HuH-7 (cell line): ENCODE results near the gene TBC1D22A.
"Not testable (repeated sequence)": the region's sequence is repeated elsewhere in the genome, so short reads cannot be mapped to it uniquely, and the experiment has no call there.

ENCODE experiments used
- DNase-seq: peaks from one replicate; pipeline ENCODE4 v3.0.0; 2011; ENCODE audit warnings: low spot score

TBC1D22A gene

DNA sequence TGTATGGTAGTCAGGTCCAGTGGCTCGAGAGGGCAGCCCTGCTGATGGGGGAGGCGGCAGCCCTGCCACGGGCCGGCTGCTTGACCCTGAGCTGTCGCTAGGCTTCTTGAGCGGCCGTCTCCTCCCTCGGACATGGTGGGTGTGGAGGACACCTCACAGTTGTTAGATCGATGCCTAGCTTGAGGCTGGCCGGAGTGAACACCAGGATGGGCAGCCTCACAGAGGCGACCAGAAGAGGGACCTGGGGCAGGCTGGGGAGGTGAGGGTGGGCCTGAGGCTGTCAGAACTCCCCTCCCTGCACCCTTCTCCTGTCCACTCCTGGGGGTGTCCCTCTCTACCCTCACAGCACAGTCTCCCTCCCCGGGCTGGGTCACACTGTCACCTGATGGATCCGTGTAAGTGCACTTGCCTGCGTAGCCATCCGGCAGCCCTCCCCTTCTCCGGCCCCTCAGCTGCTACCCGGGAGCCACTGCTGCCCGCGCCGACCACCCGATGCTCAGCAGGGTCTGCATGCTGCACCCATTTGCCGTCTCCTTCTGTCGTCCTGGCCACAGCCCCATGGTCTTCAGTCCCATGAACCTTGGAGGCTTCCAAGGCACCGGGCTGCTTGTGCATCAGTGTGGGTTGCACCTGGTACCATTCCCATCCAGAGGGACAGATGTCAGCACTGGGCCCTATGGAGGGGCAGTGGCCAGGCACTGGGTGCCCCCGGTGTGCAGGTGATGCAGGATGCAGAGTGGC is 394.1 kb downstream of the TBC1D22A start:
- DNase-seq: no peak

DNA sequence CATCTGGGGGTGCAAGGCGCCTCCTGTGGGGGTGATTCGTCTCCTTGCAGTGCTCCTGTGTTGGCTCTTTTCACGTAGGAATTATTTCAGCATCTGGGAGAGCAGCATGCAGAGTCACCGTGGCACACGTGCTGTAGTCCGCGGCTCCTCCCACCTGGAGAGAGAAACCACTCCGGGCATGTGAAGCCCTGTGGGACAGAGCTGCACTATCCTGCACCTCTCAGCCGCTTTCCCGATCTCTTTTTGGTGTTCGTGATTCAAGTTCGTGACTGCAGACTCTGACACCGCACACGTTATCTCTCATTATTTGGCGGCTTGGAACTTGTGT is 394.6 kb downstream of the TBC1D22A start:
- DNase-seq: no peak

DNA sequence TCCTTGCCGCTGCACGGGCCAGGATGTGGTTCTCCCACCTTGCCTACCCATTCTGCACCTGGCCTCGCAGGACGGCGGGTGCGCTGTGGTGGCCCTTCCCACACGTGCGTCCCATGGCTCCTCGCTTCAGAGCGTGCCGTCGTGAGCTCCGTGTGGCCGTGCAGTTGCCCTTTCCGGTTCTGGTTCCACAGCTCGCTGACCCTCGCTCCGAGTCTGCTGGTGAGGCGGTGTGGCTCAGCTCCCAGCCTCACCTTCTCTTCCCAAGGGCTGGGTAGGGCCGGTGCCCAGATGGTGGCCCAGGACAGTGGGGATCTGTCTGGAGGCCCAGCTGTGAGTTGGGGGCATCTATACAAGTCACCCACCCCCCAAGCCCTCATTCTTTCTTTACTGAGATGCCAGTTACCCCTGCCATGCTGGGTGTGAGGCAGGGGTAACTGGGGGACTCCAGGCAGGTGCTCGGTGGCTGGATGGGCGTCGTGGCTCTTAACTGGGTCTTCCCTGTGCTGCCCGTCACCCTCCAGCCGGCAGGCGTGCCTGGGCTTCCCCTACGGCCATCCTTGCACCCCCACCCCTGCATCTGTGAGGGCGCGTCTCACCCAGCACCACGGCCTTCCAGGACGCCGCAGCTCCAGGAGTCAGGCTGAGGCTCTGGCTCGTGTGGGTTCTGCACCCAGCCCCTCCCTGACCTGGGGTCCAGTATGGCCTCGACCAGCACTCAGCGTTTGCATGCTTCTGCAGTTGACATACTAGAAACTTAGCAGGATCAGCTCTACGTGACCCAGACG is 395.2 kb downstream of the TBC1D22A start:
- no peak for DNase-seq

DNA sequence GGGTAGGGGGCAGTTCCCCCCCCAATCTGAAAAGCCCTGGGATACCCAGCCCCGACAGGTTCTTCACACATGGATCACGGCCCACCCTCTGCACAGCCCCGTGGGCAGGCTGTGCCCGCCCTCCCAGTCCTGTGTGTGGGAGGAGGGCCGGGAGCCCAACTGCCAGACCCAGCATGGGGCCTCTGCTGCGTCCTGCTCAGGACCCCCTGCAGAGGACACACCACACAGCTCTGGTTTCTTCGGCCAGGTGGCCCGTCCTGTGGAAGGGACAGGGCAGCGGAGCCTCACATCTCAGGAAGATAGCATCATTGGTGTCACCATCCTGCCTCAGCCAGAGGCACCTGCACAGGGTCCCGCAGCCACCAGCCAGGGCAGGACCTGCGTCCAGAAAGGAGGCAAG is 396.0 kb downstream of the TBC1D22A start:
- DNase-seq: no peak

DNA sequence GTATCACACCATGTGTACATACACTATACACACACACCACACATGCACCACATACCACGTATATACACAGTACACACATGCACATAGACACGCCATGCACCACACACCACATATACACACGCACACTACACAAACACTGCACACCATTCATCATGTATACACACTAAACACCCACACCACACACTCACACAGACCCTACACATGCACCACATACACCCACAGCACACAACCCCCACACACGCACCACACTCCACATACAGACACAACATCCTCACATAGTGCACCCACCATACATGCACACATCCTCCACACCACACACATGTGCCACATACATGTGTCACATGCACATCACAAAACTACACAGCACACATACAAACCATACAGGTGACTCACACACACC is 397.1 kb downstream of the TBC1D22A start:
- no peak for DNase-seq

DNA sequence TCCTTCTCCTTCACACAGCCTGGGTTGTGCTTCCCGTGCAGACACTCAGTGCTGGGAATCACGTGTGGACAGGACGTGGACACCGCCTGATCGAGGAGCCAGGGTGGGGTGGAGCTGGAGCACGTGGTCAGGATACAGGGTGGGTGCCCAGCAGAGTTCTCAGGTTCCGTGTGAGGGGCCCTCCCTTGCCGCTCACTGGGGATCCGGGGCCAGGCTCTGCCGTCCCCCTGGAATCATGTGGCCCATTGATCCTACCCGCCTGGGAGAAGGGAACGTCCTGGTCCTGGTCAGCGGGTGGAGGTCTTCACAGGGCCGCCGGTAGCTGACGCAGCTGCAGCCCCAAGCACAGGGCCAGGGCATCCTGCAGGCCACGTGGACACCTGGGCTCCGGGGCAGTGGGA is 397.7 kb downstream of the TBC1D22A start:
- DNase-seq: no peak

DNA sequence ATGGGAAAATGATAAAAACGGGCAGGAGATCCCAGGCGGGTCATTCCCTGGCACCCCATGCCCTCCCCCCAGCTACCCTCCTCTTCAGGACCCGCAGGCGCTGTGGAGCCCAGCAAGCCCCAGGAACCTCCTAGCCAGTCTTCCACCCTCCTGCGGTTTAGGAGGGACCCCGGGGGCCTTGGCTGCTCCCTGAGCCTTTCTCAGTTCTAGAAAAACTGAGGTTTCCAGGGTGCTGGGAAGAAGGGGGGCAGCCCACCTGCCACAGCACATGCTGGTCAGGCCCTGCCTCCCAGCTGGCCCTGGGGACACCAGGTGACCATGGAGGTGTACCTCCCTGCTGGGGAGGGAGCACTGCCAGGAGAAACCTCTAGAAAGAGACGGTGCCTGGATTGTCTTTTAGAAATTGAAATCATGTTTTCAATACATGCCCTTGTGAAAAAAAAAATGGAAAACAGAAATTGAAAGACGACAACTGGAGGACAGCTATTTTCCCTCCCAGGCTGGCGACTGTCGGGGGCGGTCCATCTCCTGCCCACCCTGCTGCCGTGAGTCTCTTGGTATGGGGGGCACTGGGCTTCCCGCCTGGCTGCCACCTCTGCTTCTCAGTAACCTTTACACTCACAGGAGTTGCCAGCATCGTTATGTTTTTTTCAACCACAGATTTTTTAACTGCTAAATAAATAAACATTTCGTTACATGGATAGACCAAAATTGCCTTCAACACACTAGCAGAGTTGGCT is 398.5 kb downstream of the TBC1D22A start:
- DNase-seq: no peak

DNA sequence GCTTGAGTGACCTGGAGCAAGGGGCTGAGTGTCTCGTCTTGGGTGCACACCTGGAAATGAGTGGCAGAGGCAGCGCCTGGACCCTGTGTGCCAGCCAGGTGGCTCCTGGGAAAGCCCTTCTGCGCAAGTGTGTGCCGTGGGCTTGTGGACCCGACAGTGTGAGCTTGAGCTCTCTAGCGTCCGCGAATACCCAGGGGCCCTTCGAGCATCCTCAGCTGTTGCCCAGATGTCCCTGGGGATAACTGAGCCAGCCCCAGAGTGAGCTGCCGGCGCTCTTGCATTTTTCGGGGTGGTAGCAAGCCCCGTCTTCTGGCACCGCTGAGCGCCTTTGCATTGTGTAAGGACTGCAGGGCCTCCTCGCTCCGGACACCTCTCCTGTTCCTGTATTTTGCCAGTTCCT is 399.2 kb downstream of the TBC1D22A start:
- DNase-seq: no peak

DNA sequence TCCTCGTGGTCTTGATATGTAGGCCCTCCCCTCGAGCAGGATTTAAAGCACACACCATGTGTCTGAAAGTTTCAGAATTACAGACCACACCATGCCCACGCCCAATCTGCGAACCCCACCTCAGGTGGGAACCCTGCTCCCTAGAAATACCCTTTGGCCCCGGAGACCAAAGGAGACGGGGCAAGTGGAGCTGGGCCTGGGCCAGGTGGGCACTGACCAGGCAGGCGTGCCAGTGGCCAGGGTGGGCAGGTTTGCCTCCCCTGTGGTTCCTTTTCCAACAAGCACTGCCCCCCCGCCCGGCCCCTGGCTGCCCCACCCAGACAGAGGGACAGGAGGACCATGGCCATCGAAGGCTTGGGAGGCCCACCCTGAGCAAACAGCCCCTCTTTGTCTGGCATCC is 400.4 kb downstream of the TBC1D22A start:
- DNase-seq: no peak

DNA sequence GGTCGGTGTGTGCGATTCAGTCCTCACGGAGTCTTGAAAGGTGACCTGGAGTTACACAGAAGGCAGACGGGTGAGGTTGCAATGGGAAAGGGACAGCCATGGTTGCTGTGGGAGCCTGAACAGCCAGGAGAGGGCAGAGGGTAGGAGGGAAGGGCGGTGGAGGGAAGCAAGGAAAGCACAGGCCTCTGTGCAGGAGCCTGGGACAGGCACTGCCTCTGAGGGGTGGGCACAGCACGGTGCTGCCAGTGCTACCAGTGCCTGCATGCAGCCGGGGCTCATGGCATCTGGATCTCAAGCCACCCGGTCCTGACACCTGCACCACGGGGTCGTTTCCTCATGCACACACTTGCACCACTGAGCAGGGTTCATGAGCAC is 401.0 kb downstream of the TBC1D22A start:
- no peak for DNase-seq

DNA sequence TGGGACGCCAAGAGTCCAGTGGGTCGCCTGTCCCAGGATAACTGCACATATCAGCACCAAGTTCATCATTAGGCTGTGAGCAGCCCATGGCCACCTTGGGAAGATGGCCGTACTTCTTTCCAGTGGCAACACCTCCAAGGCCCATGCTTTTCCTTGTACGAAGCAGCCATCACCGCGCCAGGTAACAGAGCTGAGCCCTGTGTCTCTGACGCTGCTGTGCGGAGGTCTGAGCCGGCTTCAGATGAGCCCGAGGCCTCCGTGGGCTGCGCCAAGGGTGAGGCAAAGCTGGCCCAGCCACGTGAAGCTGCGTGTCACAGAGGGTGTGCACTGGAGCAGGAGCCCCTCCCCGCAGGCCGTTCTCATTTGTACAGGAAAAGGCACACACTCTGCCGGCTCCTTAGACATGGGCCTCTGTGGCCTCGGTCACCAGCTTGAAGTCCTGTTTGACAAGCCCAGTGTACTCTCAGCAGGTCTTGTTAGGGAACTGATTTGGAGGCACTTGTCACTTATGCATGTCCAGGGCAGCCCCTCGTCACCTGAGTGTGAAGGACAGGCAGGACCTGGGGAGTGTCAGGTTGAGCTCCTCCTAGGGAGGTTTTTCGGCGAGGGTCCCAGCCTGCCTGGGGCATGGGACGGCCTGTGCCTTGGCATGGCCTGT is 401.5 kb downstream of the TBC1D22A start:
- DNase-seq: no peak

DNA sequence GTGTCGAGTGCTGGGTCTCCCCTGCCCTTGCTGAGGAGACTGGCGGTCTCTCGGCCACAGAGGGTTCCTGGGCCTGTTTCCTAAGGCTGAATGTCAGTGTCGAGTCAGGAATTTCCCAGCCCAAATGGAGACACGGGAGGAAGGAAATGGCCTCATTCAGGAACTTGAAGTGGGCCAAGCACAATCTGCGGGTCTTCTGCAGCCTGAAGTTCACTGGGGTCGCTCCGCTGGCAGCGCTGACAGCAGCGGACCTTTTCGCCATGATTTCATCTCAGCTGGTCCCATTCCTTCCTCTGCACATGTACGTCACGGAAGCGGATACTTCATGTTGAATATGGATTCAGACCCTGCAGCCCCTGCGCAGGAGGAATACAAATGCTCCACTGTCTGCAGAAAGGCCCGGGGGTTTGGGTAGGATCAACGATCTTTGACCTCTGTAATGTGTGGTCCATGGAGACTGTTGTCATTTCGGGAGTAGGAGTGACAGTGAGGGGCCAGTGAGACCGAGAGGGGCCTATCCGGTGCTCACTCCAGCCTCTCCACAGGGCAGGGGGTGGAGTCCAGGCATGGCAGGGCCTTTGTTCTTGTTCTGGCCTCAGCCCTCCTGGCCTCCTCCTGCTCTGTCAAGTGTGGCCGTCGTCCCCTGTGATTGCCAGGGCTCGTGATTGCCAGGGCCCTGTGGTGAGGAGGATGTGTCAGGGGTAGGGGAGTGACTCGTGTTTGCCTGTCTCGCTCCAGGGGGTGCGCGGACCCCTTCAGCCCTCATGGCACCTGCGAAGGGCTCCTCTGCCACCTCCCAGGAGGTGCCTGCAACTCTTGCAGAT is 402.3 kb downstream of the TBC1D22A start:
- no peak for DNase-seq

DNA sequence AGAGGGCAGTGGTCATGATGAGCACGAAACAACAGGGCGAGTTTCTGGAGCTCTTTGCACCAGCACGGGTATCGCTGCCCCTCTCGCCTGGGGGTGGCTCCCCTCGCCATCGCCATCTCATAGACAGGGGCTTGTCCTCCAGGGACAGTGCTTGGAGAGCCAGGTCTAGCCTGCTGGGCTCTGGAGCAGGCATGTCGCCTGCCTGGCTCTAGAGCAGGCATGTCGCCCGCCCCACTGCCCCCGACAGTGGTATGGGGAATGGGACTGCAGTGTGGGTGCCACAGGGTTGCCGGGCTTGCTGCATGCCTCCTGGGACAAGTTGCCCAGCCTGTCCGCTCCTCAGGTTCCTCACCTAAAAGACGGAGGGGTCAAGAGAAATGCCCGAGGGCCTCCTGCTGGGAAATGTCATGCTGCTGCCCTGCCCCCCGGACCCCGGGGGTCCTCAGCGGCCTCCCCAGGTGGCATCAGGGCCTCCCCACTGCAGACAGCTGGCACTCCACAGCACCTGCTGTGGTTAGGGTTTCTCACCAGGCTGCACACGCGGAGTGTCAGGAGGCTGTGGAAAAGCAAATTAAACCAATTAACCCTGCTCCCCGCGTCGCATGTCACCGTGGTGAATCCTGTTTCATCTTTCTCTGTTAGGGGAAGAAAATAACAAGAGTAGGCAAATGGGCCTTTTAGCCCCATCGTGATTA is 403.0 kb downstream of the TBC1D22A start:
- DNase-seq: no peak

DNA sequence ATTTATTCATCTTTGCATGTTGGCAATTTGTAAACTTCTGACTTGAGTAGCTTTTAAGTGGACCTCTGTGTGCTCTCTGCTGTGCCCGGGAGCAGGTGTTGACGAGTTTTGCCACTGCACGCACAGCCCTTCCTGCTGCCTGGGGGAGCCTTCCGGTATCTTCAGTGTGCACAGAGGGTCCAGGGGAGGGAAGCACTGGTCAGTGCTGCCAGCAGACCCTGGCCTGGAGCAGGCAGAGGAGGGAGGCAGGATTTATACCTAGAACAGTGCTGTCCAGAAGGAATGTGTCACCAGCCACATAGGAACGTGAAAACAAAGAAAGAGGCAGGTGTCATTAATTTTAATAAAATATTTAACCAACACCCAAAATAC is 403.6 kb downstream of the TBC1D22A start:
- DNase-seq: no peak

DNA sequence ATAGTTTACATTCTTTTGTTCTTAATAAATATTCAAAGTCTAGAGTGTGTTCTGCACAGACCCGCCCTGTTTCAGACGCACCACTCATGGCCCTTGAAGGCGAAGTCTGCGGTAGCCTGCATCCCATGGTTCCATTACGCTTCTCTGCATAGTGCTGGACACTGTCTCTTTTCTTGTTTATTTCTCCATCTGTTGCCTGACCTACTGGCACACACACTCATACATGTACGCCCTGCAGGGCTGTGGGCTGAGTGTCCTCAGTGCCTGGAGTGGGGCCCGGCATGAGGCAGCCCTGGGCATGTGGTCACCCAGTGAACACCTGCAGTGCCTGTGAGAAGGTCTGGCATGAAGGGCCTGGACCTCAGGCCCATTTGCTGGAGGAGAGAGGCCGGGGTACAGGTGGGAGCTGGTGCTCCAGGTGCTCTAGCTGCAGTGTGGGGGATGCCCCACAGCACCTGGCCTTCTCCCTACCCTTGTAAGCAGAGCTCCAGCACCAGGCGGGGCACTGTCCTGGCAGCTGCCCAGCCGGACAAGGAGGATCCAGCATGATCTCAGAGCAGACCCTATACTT is 404.1 kb downstream of the TBC1D22A start:
- DNase-seq: no peak

DNA sequence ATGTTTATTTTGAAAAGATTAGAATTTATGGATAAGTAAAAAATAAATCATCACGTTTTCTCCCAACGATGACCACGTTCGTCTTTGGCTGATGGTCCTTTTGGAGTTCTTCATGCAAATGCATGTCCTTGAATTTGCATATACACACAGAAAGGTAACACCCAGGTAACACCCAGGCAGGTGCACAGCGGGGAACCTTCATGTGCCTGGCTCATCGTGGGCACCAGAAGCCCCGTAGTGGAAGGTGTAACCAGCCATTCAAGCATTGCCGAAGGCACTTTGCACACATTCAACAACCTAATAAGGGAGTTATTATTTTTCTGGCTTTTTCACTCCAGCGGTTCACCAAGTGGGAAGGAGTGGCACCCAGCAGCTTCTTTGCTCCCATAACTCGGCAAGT is 404.6 kb downstream of the TBC1D22A start:
- no peak for DNase-seq

DNA sequence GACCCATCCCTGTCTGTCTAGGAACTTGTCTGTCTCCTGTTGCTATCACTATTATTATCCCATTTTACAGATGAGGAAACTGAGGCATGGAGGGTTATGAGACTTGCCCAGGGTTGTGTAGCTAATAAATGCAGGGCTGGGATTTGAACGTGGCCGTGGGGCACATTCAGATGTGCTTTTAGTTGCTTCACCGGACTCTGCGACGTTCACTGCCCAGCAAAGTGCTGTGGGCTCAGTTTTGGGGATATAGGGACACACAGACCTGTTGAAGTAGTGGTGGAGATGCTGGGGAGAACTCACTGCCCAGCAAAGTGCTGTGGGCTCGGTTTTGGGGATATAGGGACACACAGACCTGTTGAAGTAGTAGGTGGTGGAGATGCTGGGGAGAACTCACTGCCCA is 405.5 kb downstream of the TBC1D22A start:
- DNase-seq: not testable (repeated sequence)

DNA sequence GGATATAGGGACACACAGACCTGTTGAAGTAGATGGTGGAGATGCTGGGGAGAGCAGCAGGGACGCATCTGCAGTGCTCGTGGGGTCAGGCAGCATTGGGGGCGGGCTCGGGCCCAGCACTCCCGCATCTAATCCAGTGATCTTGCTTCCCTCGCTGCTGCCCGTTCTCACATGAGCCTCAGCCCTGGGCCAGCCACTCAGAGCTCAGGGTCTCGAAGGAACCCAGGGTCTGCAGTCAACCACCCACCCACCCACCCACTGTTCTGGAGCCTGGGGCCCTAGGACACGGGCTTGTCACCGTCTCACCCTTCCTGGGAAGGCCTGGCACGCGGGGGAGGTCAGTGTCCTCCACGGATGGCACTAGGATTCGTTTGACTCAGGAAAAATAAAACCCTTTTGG is 406.0 kb downstream of the TBC1D22A start:
- DNase-seq: no peak

DNA sequence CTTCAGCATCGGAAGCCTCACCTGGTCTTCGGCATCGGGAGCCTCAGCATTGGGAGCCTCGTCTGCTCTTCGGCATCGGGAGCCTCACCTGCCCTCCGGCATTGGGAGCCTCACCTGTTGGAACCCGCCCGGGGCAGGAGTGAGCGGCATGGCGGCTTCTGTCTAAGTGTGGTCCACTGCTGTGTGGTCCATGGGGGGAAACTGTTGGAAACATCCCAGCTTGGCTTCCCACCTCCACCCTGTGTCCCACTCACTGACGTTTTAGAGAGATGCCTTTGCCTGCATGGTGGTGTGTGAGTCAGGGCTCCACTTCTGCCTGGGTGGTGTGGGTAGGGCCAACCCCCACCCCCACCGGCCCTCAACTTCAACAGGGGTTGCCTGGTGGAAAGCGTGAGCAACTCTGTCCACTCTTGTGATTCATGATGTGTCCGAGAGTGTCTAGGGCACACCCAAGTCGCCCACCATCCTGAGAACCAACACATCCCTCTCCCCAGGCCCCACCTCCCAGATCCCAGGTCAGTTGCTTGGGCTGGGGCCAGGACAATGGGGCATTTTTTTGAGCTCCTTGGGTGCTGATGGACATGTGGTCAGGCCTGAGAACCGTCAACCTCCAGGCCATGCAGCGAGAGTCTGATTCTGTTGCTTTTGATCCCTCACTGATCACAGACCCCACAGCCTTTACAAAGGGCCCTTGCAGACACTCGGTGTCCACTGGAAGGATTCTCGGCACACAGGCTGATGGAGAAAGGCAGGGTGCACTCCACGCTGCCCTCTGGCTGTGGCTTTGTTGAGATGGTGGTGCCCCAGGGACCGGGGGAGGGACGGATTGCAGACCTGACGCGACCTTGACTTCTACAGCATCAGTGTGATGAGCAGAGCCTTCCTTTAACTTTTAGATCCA is 406.7 kb downstream of the TBC1D22A start:
- peak; percentile 62 for DNase-seq

DNA sequence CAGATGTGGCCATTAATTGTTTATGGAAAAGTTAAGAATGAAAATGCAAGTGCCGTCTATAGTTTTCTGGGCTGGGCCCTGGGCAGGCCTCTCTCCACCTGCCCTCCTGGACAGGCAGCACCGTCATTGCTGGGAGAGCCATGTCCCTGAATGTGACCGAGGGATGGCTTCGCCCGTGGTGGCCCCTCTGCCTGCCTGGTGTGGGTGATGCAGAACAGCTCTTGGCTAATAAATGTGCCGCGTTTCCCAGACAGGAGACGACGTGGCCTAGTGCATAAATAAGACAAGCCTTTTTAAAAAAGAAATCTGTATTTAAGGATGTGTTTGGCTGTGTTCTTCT is 407.3 kb downstream of the TBC1D22A start:
- DNase-seq: no peak
